H1 (cell line): ENCODE data around the gene LITAF. TPM values are rescaled to one million over a fixed set of nuclear protein-coding genes. Genes with fewer than 3 reads are reported as not detected.

Source experiments
- CTCF ChIA-PET: fragments of 300-600 bp; sonication (Branson Sonifier 250); formaldehyde crosslinking; loops from one replicate; lab custom pipeline; 2021; ENCODE audit not compliant: partially characterized antibody; lab: Charles Lee
- POLR2A ChIA-PET: fragments of 300-600 bp; sonication (Branson Sonifier 250); formaldehyde crosslinking; loops from one replicate; lab custom pipeline; 2021; ENCODE audit warnings: inconsistent platforms; ENCODE audit not compliant: partially characterized antibody; lab: Charles Lee
- DNase-seq, 2 experiments: peaks; one replicate each; pipeline versions ENCODE4 v3.0.0 to v3.0.0-alpha.2; 2010 to 2022; ENCODE audit warnings: low spot score in 2 of 2, low read depth in 1 of 2, mixed read lengths in 1 of 2
- FAIRE-seq: peaks from 2 replicates; lab custom pipeline; 2011; peaks lifted over from hg19 to GRCh38; lab: Jason Lieb, UNC
- H2AFZ ChIP-seq: 2 replicates; pipeline ENCODE4 v1.8.1; 2012; ENCODE audit warnings: low read length, inconsistent platforms
- H2AK5ac ChIP-seq: 2 replicates; pipeline ENCODE4 v1.6.1; 2013; ENCODE audit warnings: low read depth, low read length
- H2BK120ac ChIP-seq: replicated peaks from 2 replicates; pipeline ENCODE3; 2013; ENCODE audit warnings: low read depth, low read length, inconsistent platforms
- H2BK12ac ChIP-seq: 2 replicates; pipeline ENCODE4 v1.6.1; 2013; ENCODE audit warnings: low read depth, low read length
- H2BK15ac ChIP-seq: 2 replicates; pipeline ENCODE4 v1.6.1; 2013; ENCODE audit warnings: low read length
- H2BK20ac ChIP-seq: 2 replicates; pipeline ENCODE4 v1.6.1; 2013; ENCODE audit warnings: low read length
- H2BK5ac ChIP-seq: 2 replicates; pipeline ENCODE4 v1.6.1; 2013; ENCODE audit warnings: low read depth, low read length
- H3K14ac ChIP-seq: 2 replicates; pipeline ENCODE4 v1.6.1; 2013; ENCODE audit warnings: inconsistent platforms; ENCODE audit not compliant: insufficient read length
- H3K18ac ChIP-seq: 2 replicates; pipeline ENCODE4 v1.6.1; 2013; ENCODE audit warnings: low read length; ENCODE audit errors: extremely low read depth
- H3K23ac ChIP-seq: 2 replicates; pipeline ENCODE4 v1.6.1; 2013; ENCODE audit warnings: inconsistent platforms; ENCODE audit not compliant: insufficient read length
- H3K23me2 ChIP-seq: 2 replicates; pipeline ENCODE4 v1.6.1; 2013; ENCODE audit warnings: low read depth, low read length
- H3K27ac ChIP-seq: 2 replicates; pipeline ENCODE4 v1.6.1; 2011; ENCODE audit warnings: low read depth, low read length, inconsistent platforms
- H3K27me3 ChIP-seq, 4 experiments: replicated peaks in 1 of 4; 1 replicate in 1 of 4; 2 replicates in 3 of 4; pipeline versions ENCODE4 v1.6.1 to v1.8.1; 2011 to 2013; ENCODE audit warnings: low read length in 3 of 4, mild to moderate bottlenecking in 3 of 4, inconsistent platforms in 2 of 4, mixed read lengths in 2 of 4, moderate library complexity in 1 of 4; ENCODE audit not compliant: control insufficient read depth in 3 of 4, insufficient read depth in 3 of 4; ENCODE audit errors: extremely low read depth in 1 of 4
- H3K36me3 ChIP-seq, 4 experiments: 2 replicates each; pipeline versions ENCODE4 v1.6.1 to v1.8.1; 2011 to 2013; ENCODE audit warnings: mild to moderate bottlenecking in 4 of 4, low read length in 3 of 4, moderate library complexity in 2 of 4, control low read depth in 1 of 4, inconsistent platforms in 1 of 4; ENCODE audit not compliant: insufficient read depth in 4 of 4, control insufficient read depth in 2 of 4
- H3K4ac ChIP-seq: replicated peaks from 2 replicates; pipeline ENCODE3; 2013; ENCODE audit warnings: low read length, low read depth, mixed read lengths, inconsistent platforms; ENCODE audit not compliant: insufficient read length
- H3K4me1 ChIP-seq, 4 experiments: replicated peaks in 1 of 4; 1 replicate in 1 of 4; 2 replicates in 3 of 4; pipeline versions ENCODE4 v1.6.1 to v1.8.1; 2011 to 2013; ENCODE audit warnings: low read length in 3 of 4, inconsistent platforms in 2 of 4, mixed read lengths in 1 of 4; ENCODE audit not compliant: insufficient read depth in 4 of 4, control insufficient read depth in 3 of 4
- H3K4me2 ChIP-seq, 2 experiments: 2 replicates each; pipeline versions ENCODE4 v1.6.1 to v1.8.1; 2011 to 2013; ENCODE audit warnings: low read depth in 2 of 2, low read length in 2 of 2, control low read depth in 1 of 2, inconsistent platforms in 1 of 2, mild to moderate bottlenecking in 1 of 2; ENCODE audit not compliant: insufficient read depth in 1 of 2
- H3K4me3 ChIP-seq, 4 experiments: fragments of 200-600, 300-600 bp in 1 of 4; sonication (generic), shearing (Covaris generic), sonication (Bioruptor Twin) in 1 of 4; 2 replicates each; pipeline versions ENCODE4 v1.5.1 to v1.8.1; 2011 to 2016; ENCODE audit warnings: low read length in 4 of 4, low read depth in 3 of 4, control low read depth in 2 of 4, inconsistent platforms in 2 of 4, mild to moderate bottlenecking in 2 of 4, mixed read lengths in 1 of 4, moderate library complexity in 1 of 4; ENCODE audit not compliant: insufficient read depth in 2 of 4; ENCODE audit errors: extremely low read depth in 1 of 4
- H3K56ac ChIP-seq: replicated peaks from 2 replicates; pipeline ENCODE3; 2013; ENCODE audit warnings: low read depth, mild to moderate bottlenecking, mixed read lengths, low read length, inconsistent platforms; ENCODE audit not compliant: insufficient read length
- H3K79me1 ChIP-seq: 2 replicates; pipeline ENCODE4 v1.6.1; 2013; ENCODE audit warnings: low read depth, low read length, control low read depth
- H3K79me2 ChIP-seq, 2 experiments: 2 replicates each; pipeline versions ENCODE4 v1.6.1 to v1.8.1; 2012 to 2013; ENCODE audit warnings: low read length in 2 of 2, mild to moderate bottlenecking in 2 of 2, inconsistent platforms in 1 of 2; ENCODE audit not compliant: insufficient read depth in 2 of 2, control insufficient read depth in 1 of 2
- H3K9ac ChIP-seq, 4 experiments: replicated peaks in 1 of 4; 1 replicate in 1 of 4; 2 replicates in 3 of 4; pipeline versions ENCODE4 v1.6.1 to v1.8.1; 2011 to 2013; ENCODE audit warnings: low read depth in 3 of 4, low read length in 3 of 4, control low read depth in 2 of 4, mild to moderate bottlenecking in 2 of 4, moderate library complexity in 2 of 4, inconsistent platforms in 1 of 4; ENCODE audit errors: extremely low read depth in 1 of 4
- H3K9me3 ChIP-seq, 2 experiments: 2 replicates each; pipeline versions ENCODE4 v1.6.1 to v1.8.1; 2012 to 2013; ENCODE audit warnings: mild to moderate bottlenecking in 2 of 2, moderate library complexity in 2 of 2, control low read depth in 1 of 2, inconsistent platforms in 1 of 2, low read depth in 1 of 2, low read length in 1 of 2, mixed read lengths in 1 of 2; ENCODE audit not compliant: insufficient read depth in 2 of 2
- H4K20me1 ChIP-seq, 2 experiments: replicated peaks in 1 of 2; 2 replicates each; pipeline versions ENCODE3 to v1.8.1; 2011 to 2013; ENCODE audit warnings: inconsistent platforms in 2 of 2, low read length in 2 of 2, mild to moderate bottlenecking in 1 of 2; ENCODE audit not compliant: insufficient read depth in 2 of 2, control insufficient read depth in 1 of 2
- H4K5ac ChIP-seq: 2 replicates; pipeline ENCODE4 v1.6.1; 2013; ENCODE audit warnings: low read length, low read depth, mixed read lengths, inconsistent platforms; ENCODE audit not compliant: insufficient read length
- H4K8ac ChIP-seq: 2 replicates; pipeline ENCODE4 v1.8.0; 2013; ENCODE audit warnings: mild to moderate bottlenecking, moderate library complexity, low read length, inconsistent platforms; ENCODE audit not compliant: insufficient read depth; ENCODE audit errors: extremely low read depth
- H4K91ac ChIP-seq: replicated peaks from 2 replicates; pipeline ENCODE3; 2013; ENCODE audit warnings: low read length, mixed read lengths, inconsistent platforms; ENCODE audit not compliant: insufficient read length
- BCL11A ChIP-seq, 2 experiments: IDR thresholded peaks; one replicate each; pipeline ENCODE4 v1.6.1; 2011; ENCODE audit warnings: low read depth in 2 of 2, low read length in 2 of 2, mild to moderate bottlenecking in 2 of 2
- FOSL1 ChIP-seq: IDR thresholded peaks from 2 replicates; pipeline ENCODE4 v1.6.1; 2011; ENCODE audit warnings: mild to moderate bottlenecking, low read depth, low read length, moderate library complexity; ENCODE audit not compliant: insufficient read depth
- WGBS, 2 experiments: shearing (Covaris generic) in 1 of 2; methylation state at CpG; one replicate each; pipeline versions ENCODE4 v1.1.6 to v1.1.7; 2013 to 2015; ENCODE audit warnings: low lambda C conversion rate in 2 of 2, mixed read lengths in 2 of 2, inconsistent platforms in 1 of 2, low coverage in 1 of 2, missing lambda C conversion rate in 1 of 2; ENCODE audit not compliant: insufficient replicate concordance in 2 of 2, insufficient coverage in 1 of 2, insufficient read length in 1 of 2; ENCODE audit errors: extremely low coverage in 1 of 2, missing lambda C conversion rate in 1 of 2; 5-methylcytosine and 5-hydroxymethylcytosine counted together
- polyA plus RNA-seq, 7 experiments: library from polyadenylated mRNA; depleted of rRNA in 3 of 7; stranded (reverse) in 5 of 7; unstranded in 2 of 7; fragments of >200 nt in 5 of 7; fragments of 200-250 nt in 2 of 7; gene quantifications; 1 replicate in 5 of 7; 2 replicates in 1 of 7; 4 replicates in 1 of 7; pipeline versions ENCODE4 v1.2.1 to v1.2.3, GENCODE V29; 2011 to 2013; ENCODE audit warnings: missing spikeins in 2 of 7, mixed read lengths in 2 of 7
- total RNA-seq: library from RNA; stranded (reverse); fragmentation: NEBNext Ultra II Directional; extraction: Animal tissue kit (Norgen Biotek cat#: 25700); gene quantifications from 2 replicates; pipeline ENCODE4 v1.2.1, GENCODE V29; 2021

LITAF gene
- total and polyA plus RNA-seq, 2 of the 8 experiments (the other 6 are each of a cell fraction or from before 2014, with no cell fraction given), result 165 to 205 TPM

DNA sequence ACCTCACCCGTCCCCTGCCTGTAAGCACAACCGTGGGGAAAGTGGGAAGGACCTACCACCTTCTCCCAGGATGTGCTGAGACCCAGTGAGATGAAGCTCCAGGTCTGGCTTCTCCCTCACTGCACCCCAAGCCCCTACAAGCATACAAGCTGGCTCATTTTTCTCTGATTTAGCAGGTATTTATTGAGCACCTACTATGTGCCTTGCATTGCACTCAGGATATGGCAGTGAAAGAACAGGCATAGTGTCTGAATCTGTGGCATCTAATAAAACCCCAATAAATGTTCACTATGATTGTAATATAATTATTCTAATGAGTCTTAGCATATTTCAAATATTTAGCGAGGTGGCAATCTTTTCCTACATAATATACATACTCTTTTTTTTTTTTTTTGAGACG, 84.5 kb downstream of the LITAF start:
- no peak for FAIRE-seq
- Histone ChIP-seq H3K18ac (peak overlapping the region; percentile 60; the same call in 1 of the 2 replicates), H2BK12ac (peak overlapping the region; percentile 54; the same call in 1 of the 2 replicates), H3K4me1 (peaks cover 4 to 41% (median 27%) of the 10 kb centered on the region in 4 experiments), H3K14ac (no peak overlapping the region), H3K4me3 (peak overlapping the region in 1 of 4 experiments; percentile 34; a peak in 1 of 8 replicates), H3K27me3 (no peaks in the 10 kb centered on the region), H3K4ac (no peak overlapping the region), H3K4me2 (peak overlapping the region; percentile 60 to 64; a peak in 3 of 4 replicates), H2BK5ac (peak overlapping the region; percentile 74; the same call in 1 of the 2 replicates), H2BK120ac (peak overlapping the region; percentile 22), H2BK15ac (no peak overlapping the region), H3K23ac (no peak overlapping the region), H4K8ac (no peak overlapping the region), H4K5ac (peak overlapping the region; percentile 49), H3K9ac (no peak overlapping the region), H2AFZ (no peak overlapping the region), H3K9me3 (no peaks in the 10 kb centered on the region), H3K79me2 (no peaks in the 10 kb centered on the region), H2AK5ac (no peak overlapping the region), H3K56ac (no peak overlapping the region), H3K23me2 (no peaks in the 10 kb centered on the region), H4K91ac (peak overlapping the region; percentile 19), H3K36me3 (no peaks in the 10 kb centered on the region), H3K79me1 (no peaks in the 10 kb centered on the region), H4K20me1 (no peaks in the 10 kb centered on the region), H3K27ac (no peak overlapping the region), H2BK20ac (peak overlapping the region; percentile 11; the same call in 1 of the 2 replicates)
- POLR2A ChIA-PET, result interaction anchor here (0.7 to 3.3 kb wide), 7 partner anchors 12 to 134 kb away, joined by 3 to 14 read pairs (median 4); no protein-coding TSS in a partner anchor
- CTCF ChIA-PET, result interaction anchor here (1.2 to 2.6 kb wide), 6 partner anchors 15 to 165 kb away, joined by 3 to 23 read pairs (median 4); no protein-coding TSS in a partner anchor
- TF ChIP-seq BCL11A (IDR thresholded peaks at IDR 0.05; ENCODE audit: low read depth in 2 of 2, low read length in 2 of 2) (no peak), FOSL1 (no peak)
- WGBS, 2 experiments, result 68% methylated on average over 3 of the region's 4 CpGs; no CpG with 5 or more reads in 1 of the 2 experiments
- no peak for DNase-seq
